OCI-LY1 (cell line): ENCODE measurements around the gene CPT1B.
A peak's percentile ranks its signal among the peaks of the same experiment; 100 is the strongest.

Experiments
- H2AFZ ChIP-seq: fragments of 200-600 bp; sonication (generic), shearing (Covaris generic); 2 replicates; pipeline ENCODE4 v1.6.0; 2014; ENCODE audit warnings: antibody characterized with exemption, mild to moderate bottlenecking, low read length
- H3F3A ChIP-seq: fragments of 200-600 bp; sonication (generic), shearing (Covaris generic); 2 replicates; pipeline ENCODE4 v1.6.0; 2014; ENCODE audit warnings: mild to moderate bottlenecking, antibody characterized with exemption, low read length, moderate library complexity; ENCODE audit not compliant: insufficient read depth
- H3K27ac ChIP-seq: fragments of 200-600 bp; sonication (generic); 2 replicates; pipeline ENCODE4 v1.5.1; 2014; ENCODE audit warnings: low read length, mixed run types, mild to moderate bottlenecking, low read depth; ENCODE audit not compliant: poor library complexity, severe bottlenecking
- H3K27me3 ChIP-seq: fragments of 200-600 bp; sonication (generic); 2 replicates; pipeline ENCODE4 v1.6.0; 2014; ENCODE audit warnings: antibody characterized with exemption, mild to moderate bottlenecking, low read length, moderate library complexity; ENCODE audit not compliant: insufficient read depth
- H3K36me3 ChIP-seq: fragments of 200-600 bp; sonication (generic); 2 replicates; pipeline ENCODE4 v1.6.1; 2014; ENCODE audit warnings: mild to moderate bottlenecking, antibody characterized with exemption, low read length, moderate library complexity, mixed read lengths; ENCODE audit not compliant: insufficient read depth
- H3K4me1 ChIP-seq: fragments of 200-600 bp; sonication (generic); 2 replicates; pipeline ENCODE4 v1.5.1; 2014; ENCODE audit warnings: mild to moderate bottlenecking, low read length, moderate library complexity; ENCODE audit not compliant: insufficient read depth, severe bottlenecking
- H3K4me2 ChIP-seq: fragments of 200-600 bp; sonication (generic), shearing (Covaris generic); 2 replicates; pipeline ENCODE4 v1.6.1; 2014; ENCODE audit warnings: low read length
- H3K4me3 ChIP-seq: fragments of 200-600 bp; sonication (generic); 2 replicates; pipeline ENCODE4 v1.5.1; 2014; ENCODE audit warnings: low read length, low read depth, mild to moderate bottlenecking, mixed read lengths; ENCODE audit not compliant: poor library complexity, severe bottlenecking
- H3K79me2 ChIP-seq: fragments of 200-600 bp; shearing (Covaris generic); 2 replicates; pipeline ENCODE4 v1.6.1; 2016; ENCODE audit warnings: mixed run types, low read length, mixed read lengths; ENCODE audit not compliant: insufficient read depth
- H3K9ac ChIP-seq: fragments of 200-600 bp; sonication (generic), shearing (Covaris generic); 2 replicates; pipeline ENCODE4 v1.6.1; 2014; ENCODE audit warnings: mild to moderate bottlenecking, low read length, mixed read lengths
- H3K9me2 ChIP-seq: fragments of 200-600 bp; sonication (generic), shearing (Covaris generic); 2 replicates; pipeline ENCODE4 v1.6.1; 2014; ENCODE audit warnings: low read depth, mild to moderate bottlenecking, low read length, mixed read lengths
- H3K9me3 ChIP-seq: fragments of 200-600 bp; shearing (Covaris generic); 2 replicates; pipeline ENCODE4 v1.6.1; 2014; ENCODE audit warnings: low read length, mixed read lengths
- H4K20me1 ChIP-seq: fragments of 200-600 bp; sonication (generic), shearing (Covaris generic); 2 replicates; pipeline ENCODE4 v1.6.0; 2016; ENCODE audit warnings: mild to moderate bottlenecking, low read length; ENCODE audit not compliant: insufficient read depth
- EZH2 ChIP-seq: fragments of 200-600 bp; sonication (generic), shearing (Covaris generic); IDR thresholded peaks from 2 replicates; pipeline ENCODE4 v1.8.0; 2017; ENCODE audit warnings: borderline replicate concordance, mixed run types, mild to moderate bottlenecking, antibody characterized with exemption, low read length, moderate library complexity, mixed read lengths
- TF ChIP-seq, protein P1 (sequence below): fragments of 200-600 bp; sonication (generic), shearing (Covaris generic); IDR thresholded peaks from 2 replicates; pipeline ENCODE4 v1.5.1; 2017; ENCODE audit warnings: mild to moderate bottlenecking, antibody characterized with exemption, low read length, moderate library complexity, mixed read lengths

CPT1B gene

DNA sequence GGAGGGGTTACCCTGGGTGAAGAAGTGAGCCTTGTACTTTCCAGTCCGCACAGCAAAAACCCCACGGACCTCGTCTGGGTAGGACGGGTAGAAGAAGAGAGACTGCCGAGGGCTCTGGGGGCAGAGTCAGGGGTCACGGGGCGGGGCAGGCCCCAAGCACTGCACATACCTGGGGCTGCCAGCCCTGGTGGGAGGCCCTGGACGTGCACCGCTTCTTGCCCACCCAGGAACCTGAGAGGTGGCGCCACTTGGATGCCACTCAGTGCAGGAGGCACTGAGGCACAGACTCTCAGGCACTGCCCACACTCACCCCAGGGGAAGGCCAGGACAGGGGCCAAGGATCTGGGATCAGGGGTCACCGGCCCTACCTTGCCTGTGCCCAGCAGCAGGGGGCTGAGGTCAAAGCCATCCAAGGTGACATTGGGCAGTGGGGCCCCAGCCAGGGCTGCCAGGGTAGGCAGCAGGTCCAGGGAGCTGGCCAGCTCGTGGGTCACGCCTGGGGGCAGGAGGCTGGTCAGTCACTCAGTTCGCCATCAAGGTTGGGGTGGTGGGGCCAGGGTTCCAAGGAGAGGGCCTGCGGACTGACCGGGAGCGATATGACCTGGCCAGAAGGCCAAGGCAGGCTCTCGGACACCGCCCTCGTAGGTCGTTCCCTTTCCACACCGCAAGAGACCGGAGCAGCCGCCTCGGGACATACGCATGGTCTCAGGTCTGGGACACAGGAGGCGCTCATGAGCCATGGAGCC is 47.5 kb upstream of the CPT1B start:
- Histone ChIP-seq H3K27me3 (no peaks in the 10 kb centered on the region), H4K20me1 (no peaks in the 10 kb centered on the region), H3K79me2 (no peaks in the 10 kb centered on the region), H2AFZ (no peak overlapping the region), H3K9me2 (no peaks in the 10 kb centered on the region), H3K27ac (no peak overlapping the region), H3K9me3 (no peaks in the 10 kb centered on the region), H3K4me2 (no peak overlapping the region), H3K4me3 (no peak overlapping the region), H3K9ac (no peak overlapping the region), H3K36me3 (no peaks in the 10 kb centered on the region), H3K4me1 (peaks cover 48% of the 10 kb centered on the region), H3F3A (peaks cover 9% of the 10 kb centered on the region; the same call in 1 of the 2 replicates)
- no peak for TF ChIP-seq EZH2
- TF ChIP-seq, protein P1, sequence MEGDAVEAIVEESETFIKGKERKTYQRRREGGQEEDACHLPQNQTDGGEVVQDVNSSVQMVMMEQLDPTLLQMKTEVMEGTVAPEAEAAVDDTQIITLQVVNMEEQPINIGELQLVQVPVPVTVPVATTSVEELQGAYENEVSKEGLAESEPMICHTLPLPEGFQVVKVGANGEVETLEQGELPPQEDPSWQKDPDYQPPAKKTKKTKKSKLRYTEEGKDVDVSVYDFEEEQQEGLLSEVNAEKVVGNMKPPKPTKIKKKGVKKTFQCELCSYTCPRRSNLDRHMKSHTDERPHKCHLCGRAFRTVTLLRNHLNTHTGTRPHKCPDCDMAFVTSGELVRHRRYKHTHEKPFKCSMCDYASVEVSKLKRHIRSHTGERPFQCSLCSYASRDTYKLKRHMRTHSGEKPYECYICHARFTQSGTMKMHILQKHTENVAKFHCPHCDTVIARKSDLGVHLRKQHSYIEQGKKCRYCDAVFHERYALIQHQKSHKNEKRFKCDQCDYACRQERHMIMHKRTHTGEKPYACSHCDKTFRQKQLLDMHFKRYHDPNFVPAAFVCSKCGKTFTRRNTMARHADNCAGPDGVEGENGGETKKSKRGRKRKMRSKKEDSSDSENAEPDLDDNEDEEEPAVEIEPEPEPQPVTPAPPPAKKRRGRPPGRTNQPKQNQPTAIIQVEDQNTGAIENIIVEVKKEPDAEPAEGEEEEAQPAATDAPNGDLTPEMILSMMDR = peak; percentile 23; the same call in 1 of the 2 replicates

DNA sequence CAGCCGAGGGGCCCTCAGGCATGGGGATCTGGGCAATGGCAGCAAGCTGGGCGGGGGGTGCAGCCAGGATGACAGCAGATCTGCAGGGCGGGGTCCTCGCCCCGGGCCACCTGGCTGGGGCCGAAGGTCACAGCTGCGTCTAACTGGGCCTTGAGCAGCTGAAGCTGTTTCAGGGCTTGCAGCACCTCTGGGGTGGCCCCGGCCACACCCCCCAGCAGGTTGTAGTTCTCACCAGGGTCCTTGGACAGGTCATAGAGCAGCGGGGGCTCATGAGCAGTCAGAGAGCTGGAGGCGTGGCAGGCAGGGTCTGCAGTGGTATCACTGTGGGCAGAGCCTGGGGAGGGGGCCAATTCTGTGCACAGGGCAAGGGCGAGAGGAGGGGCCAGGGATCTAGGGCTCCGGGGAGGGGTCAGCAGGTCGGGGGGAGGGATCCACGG is 46.9 kb upstream of the CPT1B start:
- no peak for TF ChIP-seq EZH2
- TF ChIP-seq, protein P1 = no peak
- Histone ChIP-seq H4K20me1 (no peaks in the 10 kb centered on the region), H3F3A (peaks cover 9% of the 10 kb centered on the region; the same call in 1 of the 2 replicates), H3K9me2 (no peaks in the 10 kb centered on the region), H3K4me3 (no peak overlapping the region), H3K4me2 (no peak overlapping the region), H2AFZ (no peak overlapping the region), H3K9me3 (no peaks in the 10 kb centered on the region), H3K4me1 (peaks cover 52% of the 10 kb centered on the region), H3K36me3 (no peaks in the 10 kb centered on the region), H3K9ac (no peak overlapping the region), H3K27ac (peak overlapping the region; percentile 25), H3K27me3 (no peaks in the 10 kb centered on the region), H3K79me2 (no peaks in the 10 kb centered on the region)

DNA sequence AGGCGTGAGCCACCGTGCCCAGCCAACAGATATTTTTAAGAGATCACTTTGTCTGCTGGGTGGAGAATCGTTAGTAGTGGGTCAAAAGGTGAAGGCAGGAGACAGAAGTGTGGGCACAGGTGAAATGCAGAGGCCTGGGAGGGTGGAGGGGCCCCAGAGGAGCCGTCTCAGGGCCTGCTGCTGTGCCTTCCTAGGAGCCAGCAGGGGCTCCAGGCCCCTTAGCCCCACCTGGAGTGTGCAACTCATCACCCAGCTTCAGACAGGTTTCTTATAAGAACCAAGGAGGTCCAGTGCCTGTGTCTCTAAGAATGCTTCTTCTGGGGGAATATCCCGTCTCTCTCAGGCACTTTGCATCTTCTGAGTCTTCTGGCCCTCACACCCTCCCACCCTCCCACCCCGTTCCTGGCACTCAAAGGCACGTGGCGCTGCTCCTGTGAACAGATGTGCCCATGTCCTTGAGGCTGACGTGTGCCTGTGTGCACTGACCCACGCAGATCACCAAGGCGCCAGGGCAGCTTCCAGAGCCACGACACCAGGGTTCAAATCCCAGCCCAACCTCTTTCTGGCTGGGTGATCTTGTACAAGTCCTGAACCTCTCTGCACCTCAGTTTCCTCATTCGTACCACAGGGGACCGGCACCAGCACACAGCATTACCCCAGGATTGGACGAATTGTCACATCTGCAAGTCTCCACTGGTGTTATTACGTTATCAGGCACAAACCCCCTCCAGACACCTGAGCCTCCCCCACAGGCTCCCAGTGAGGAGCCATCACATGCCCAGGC is 46.3 kb upstream of the CPT1B start:
- Histone ChIP-seq H3K4me2 (no peak overlapping the region), H3K36me3 (no peaks in the 10 kb centered on the region), H3K79me2 (no peaks in the 10 kb centered on the region), H4K20me1 (no peaks in the 10 kb centered on the region), H3K9me3 (no peaks in the 10 kb centered on the region), H3F3A (peaks cover 9% of the 10 kb centered on the region; the same call in 1 of the 2 replicates), H3K27ac (peak overlapping the region; percentile 25), H2AFZ (no peak overlapping the region), H3K4me1 (peaks cover 58% of the 10 kb centered on the region), H3K27me3 (no peaks in the 10 kb centered on the region), H3K9ac (no peak overlapping the region), H3K4me3 (no peak overlapping the region), H3K9me2 (no peaks in the 10 kb centered on the region)
- TF ChIP-seq, protein P1 = no peak
- no peak for TF ChIP-seq EZH2
